ENCODE results near the gene KCNE4.
"Not testable (repeated sequence)": the region's sequence is repeated elsewhere in the genome, so short reads cannot be mapped to it uniquely, and the experiment has no call there.

Gene KCNE4

GRCh38 chr2:223075301-223076270, 23.6 kb downstream of the KCNE4 start:
- H3K4me3 ChIP-seq (replicated peaks; ENCODE audit: low read depth, low read length) = no peak overlapping the region
- TF ChIP-seq CTCF (IDR thresholded peaks at IDR 0.05; ENCODE audit: low read depth, low read length, missing control alignments) = no peak
- no peak for DNase-seq (ENCODE audit: extremely low read depth, low read depth)

GRCh38 chr2:223076573-223076972, 24.6 kb downstream of the KCNE4 start:
- DNase-seq (ENCODE audit: extremely low read depth, low read depth) = no peak
- H3K4me3 ChIP-seq (replicated peaks; ENCODE audit: low read depth, low read length) = no peak overlapping the region
- TF ChIP-seq CTCF (IDR thresholded peaks at IDR 0.05; ENCODE audit: low read depth, low read length, missing control alignments) = no peak

GRCh38 chr2:223078482-223078881, 26.5 kb downstream of the KCNE4 start:
- no peak for DNase-seq (ENCODE audit: extremely low read depth, low read depth)

GRCh38 chr2:223079378-223079777, 27.4 kb downstream of the KCNE4 start:
- TF ChIP-seq CTCF (IDR thresholded peaks at IDR 0.05; ENCODE audit: low read depth, low read length, missing control alignments) = no peak

More at GRCh38 chr2:223078482-223078881, 26.5 kb downstream of the KCNE4 start:
- H3K4me3 ChIP-seq (replicated peaks; ENCODE audit: low read depth, low read length) = no peak overlapping the region
- TF ChIP-seq CTCF (IDR thresholded peaks at IDR 0.05; ENCODE audit: low read depth, low read length, missing control alignments) = no peak

GRCh38 chr2:223079925-223080324, 27.9 kb downstream of the KCNE4 start:
- no peak for TF ChIP-seq CTCF (IDR thresholded peaks at IDR 0.05; ENCODE audit: low read depth, low read length, missing control alignments)
- DNase-seq (ENCODE audit: extremely low read depth, low read depth) = no peak
- H3K4me3 ChIP-seq (replicated peaks; ENCODE audit: low read depth, low read length) = no peak overlapping the region

More at GRCh38 chr2:223079378-223079777, 27.4 kb downstream of the KCNE4 start:
- H3K4me3 ChIP-seq (replicated peaks; ENCODE audit: low read depth, low read length) = no peak overlapping the region
- DNase-seq (ENCODE audit: extremely low read depth, low read depth) = no peak

GRCh38 chr2:223080790-223081360, 28.9 kb downstream of the KCNE4 start:
- DNase-seq (ENCODE audit: extremely low read depth, low read depth); H3K4me3 ChIP-seq (replicated peaks; ENCODE audit: low read depth, low read length): not testable (repeated sequence)

- H3K4me3 ChIP-seq (replicated peaks; ENCODE audit: low read depth, low read length) = no peak overlapping the region
- DNase-seq (ENCODE audit: extremely low read depth, low read depth) = no peak
- TF ChIP-seq CTCF (IDR thresholded peaks at IDR 0.05; ENCODE audit: low read depth, low read length, missing control alignments) = no peak
Observed at GRCh38 chr2:223081789-223082188, 29.8 kb downstream of the KCNE4 start.
